PC-3 (cell line): ENCODE data around the gene ANKLE1.

ENCODE experiments used
- EZH2 ChIP-seq: fragments of 300-600 bp; sonication (generic); IDR thresholded peaks from one replicate; pipeline ENCODE4 v1.6.1; 2017; ENCODE audit warnings: antibody characterized with exemption, mild to moderate bottlenecking, low read length; ENCODE audit not compliant: unreplicated experiment
- EZH2phosphoT487 ChIP-seq: fragments of 300-600 bp; sonication (generic); IDR thresholded peaks from 2 replicates; pipeline ENCODE4 v1.6.1; 2018; ENCODE audit warnings: mild to moderate bottlenecking, antibody characterized with exemption, low read length, borderline replicate concordance
- TF ChIP-seq, protein P1 (sequence below): fragments of 300-600 bp; sonication (generic); conservative IDR thresholded peaks from 2 replicates; pipeline ENCODE4 v1.5.1; 2017; ENCODE audit warnings: antibody characterized with exemption, low read depth, mild to moderate bottlenecking, low read length

DNA sequence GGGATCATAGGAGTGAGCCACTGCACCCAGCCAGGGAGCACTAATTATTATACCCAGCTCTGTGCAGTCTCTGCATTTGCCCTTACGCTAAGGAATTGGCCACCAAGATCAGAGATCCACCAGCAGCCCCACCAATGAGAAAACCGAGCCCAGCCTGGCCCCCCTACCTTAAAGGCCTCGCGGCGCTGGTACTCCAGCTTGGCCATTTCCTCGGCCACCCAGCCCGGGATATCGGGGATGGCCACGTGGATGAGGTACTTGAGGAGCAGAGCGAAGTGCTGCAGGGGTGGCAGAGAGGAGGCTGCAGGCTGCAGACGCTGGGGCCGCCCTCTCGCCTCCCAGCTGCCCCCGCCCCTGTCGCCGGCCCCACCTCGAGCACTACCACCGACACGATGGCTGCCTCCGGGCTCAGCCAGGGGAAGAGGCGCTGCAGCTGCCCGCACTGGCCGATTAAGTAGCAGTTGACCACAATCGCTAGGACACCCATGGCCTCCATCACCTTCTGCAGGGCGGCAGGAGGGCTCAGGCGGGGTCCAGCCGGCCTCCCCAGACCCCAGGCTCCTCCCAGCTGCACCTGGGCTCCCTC lies 45.5 kb downstream of the ANKLE1 start:
- TF ChIP-seq, protein P1, sequence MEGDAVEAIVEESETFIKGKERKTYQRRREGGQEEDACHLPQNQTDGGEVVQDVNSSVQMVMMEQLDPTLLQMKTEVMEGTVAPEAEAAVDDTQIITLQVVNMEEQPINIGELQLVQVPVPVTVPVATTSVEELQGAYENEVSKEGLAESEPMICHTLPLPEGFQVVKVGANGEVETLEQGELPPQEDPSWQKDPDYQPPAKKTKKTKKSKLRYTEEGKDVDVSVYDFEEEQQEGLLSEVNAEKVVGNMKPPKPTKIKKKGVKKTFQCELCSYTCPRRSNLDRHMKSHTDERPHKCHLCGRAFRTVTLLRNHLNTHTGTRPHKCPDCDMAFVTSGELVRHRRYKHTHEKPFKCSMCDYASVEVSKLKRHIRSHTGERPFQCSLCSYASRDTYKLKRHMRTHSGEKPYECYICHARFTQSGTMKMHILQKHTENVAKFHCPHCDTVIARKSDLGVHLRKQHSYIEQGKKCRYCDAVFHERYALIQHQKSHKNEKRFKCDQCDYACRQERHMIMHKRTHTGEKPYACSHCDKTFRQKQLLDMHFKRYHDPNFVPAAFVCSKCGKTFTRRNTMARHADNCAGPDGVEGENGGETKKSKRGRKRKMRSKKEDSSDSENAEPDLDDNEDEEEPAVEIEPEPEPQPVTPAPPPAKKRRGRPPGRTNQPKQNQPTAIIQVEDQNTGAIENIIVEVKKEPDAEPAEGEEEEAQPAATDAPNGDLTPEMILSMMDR, result no peak
- TF ChIP-seq EZH2, result no peak
- TF ChIP-seq EZH2phosphoT487, result no peak
